ENCODE measurements around the gene DIPK1C. TPM values are rescaled to one million over a fixed set of nuclear protein-coding genes. Genes with fewer than 3 reads are reported as not detected.

Gene DIPK1C
- total and polyA plus RNA-seq, 10 of the 15 experiments (the other 5 are each of a cell fraction or from before 2014, with no cell fraction given) = not detected

DNA sequence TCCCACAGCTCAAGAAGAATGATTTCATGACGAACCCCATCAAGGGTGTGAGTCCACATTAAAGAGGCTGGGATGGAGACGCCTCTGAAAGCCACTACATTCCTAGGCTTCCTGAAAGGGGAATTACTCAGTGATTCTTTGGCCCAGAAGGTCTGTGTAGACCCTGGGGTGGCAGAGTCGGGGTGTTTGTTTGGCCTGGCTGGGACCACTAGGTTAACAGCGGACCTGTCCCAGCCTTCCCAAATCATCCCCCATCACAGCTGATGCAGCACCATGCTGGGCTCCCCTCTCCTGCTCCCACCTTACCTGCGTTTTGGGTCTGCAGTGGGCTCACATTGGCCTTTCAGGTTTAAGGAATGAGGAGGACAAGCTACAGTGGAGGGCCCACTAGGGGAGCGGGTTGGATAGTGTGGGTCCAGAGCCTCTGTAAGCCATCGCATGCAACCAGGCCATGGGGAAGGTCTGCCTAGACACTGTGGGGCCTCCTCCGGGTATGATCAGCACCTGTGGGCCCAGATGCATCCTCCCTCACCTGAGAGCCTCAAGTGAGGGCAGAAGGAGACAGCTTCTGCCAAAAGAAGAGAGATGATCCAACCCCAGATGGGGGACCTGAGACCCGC is 16.2 kb downstream of the DIPK1C start:
- WGBS (ENCODE audit: insufficient coverage, insufficient replicate concordance, low lambda C conversion rate, missing lambda C conversion rate) = 49% methylated on average over 9 of the region's 9 CpGs
- Histone ChIP-seq H3K4me2 (ENCODE audit: control insufficient read depth, insufficient read depth) (no peak overlapping the region), H4K20me1 (ENCODE audit: control insufficient read depth, insufficient read depth) (no peaks in the 10 kb centered on the region), H3K36me3 (ENCODE audit: control insufficient read depth in 2 of 2, insufficient read depth in 2 of 2, low read length in 1 of 2) (no peaks in the 10 kb centered on the region), H3K9me3 (replicated peaks; ENCODE audit: control insufficient read depth, insufficient read depth, low read length) (no peaks in the 10 kb centered on the region), H2AFZ (ENCODE audit: control insufficient read depth, low read depth, low read length) (no peak overlapping the region), H3K27me3 (replicated peaks in 1 of 2; ENCODE audit: control insufficient read depth in 2 of 2, insufficient read depth in 2 of 2, low read length in 1 of 2) (peaks cover 0 to 2% of the 10 kb centered on the region in 2 experiments; a peak in 2 of 4 replicates), H3K27ac (ENCODE audit: control insufficient read depth, insufficient read depth) (no peak overlapping the region), H3K79me2 (ENCODE audit: control insufficient read depth, insufficient read depth, low read length) (no peaks in the 10 kb centered on the region), H3K9ac (ENCODE audit: control insufficient read depth, insufficient read depth, low read length) (no peak overlapping the region), H3K4me3 (no peak overlapping the region), H3K4me1 (ENCODE audit: control insufficient read depth, insufficient read depth, low read length) (no peaks in the 10 kb centered on the region)
- intact Hi-C loops (cut with micrococcal nuclease; ENCODE audit: unreplicated experiment) = no loop called here
- in situ Hi-C loops (cut with MboI) = no loop called here
- POLR2A ChIA-PET = no interaction called here
- ATAC-seq (no peak), FAIRE-seq (no peak), DNase-seq (ENCODE audit: low read depth, low spot score) (no peak)
- SMC1A ChIA-PET (ENCODE audit: uncharacterized antibody, unreplicated experiment) = interaction anchor here (1.1 kb wide), 1 partner anchor 12 kb away, joined by 3 read pairs; no protein-coding TSS in a partner anchor
- RAD21 ChIA-PET (ENCODE audit: unreplicated experiment) = no interaction called here
- BruUV-seq (replicated peaks) = no TSS peak
- CTCF ChIA-PET = no interaction called here
- TF ChIP-seq SREBF1 (IDR thresholded peaks at IDR 0.05; ENCODE audit: low read length) = no peak
- no peak for TF ChIP-seq NFXL1 (IDR thresholded peaks at IDR 0.05; ENCODE audit: borderline replicate concordance)
- TF ChIP-seq IKZF2 (IDR thresholded peaks at IDR 0.05) = no peak
- no peak for TF ChIP-seq SUPT20H (IDR thresholded peaks at IDR 0.05; ENCODE audit: borderline replicate concordance, control insufficient read depth, low read depth, low read length)
- no peak for TF ChIP-seq KDM1A (IDR thresholded peaks at IDR 0.05; ENCODE audit: borderline replicate concordance)
- TF ChIP-seq CEBPB (IDR thresholded peaks at IDR 0.05; ENCODE audit: borderline replicate concordance in 1 of 2, low read depth in 2 of 2, low read length in 2 of 2) = no peak
- TF ChIP-seq CBX3 (IDR thresholded peaks at IDR 0.05; ENCODE audit: borderline replicate concordance, low read depth) = no peak
- TF ChIP-seq RUNX3 (IDR thresholded peaks at IDR 0.05; ENCODE audit: low read length) = no peak
- TF ChIP-seq, protein P1, sequence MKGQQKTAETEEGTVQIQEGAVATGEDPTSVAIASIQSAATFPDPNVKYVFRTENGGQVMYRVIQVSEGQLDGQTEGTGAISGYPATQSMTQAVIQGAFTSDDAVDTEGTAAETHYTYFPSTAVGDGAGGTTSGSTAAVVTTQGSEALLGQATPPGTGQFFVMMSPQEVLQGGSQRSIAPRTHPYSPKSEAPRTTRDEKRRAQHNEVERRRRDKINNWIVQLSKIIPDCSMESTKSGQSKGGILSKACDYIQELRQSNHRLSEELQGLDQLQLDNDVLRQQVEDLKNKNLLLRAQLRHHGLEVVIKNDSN (IDR thresholded peaks at IDR 0.05; ENCODE audit: borderline replicate concordance, extremely low read length, insufficient read depth, low read depth, low read length) = no peak
- TF ChIP-seq, protein P2, sequence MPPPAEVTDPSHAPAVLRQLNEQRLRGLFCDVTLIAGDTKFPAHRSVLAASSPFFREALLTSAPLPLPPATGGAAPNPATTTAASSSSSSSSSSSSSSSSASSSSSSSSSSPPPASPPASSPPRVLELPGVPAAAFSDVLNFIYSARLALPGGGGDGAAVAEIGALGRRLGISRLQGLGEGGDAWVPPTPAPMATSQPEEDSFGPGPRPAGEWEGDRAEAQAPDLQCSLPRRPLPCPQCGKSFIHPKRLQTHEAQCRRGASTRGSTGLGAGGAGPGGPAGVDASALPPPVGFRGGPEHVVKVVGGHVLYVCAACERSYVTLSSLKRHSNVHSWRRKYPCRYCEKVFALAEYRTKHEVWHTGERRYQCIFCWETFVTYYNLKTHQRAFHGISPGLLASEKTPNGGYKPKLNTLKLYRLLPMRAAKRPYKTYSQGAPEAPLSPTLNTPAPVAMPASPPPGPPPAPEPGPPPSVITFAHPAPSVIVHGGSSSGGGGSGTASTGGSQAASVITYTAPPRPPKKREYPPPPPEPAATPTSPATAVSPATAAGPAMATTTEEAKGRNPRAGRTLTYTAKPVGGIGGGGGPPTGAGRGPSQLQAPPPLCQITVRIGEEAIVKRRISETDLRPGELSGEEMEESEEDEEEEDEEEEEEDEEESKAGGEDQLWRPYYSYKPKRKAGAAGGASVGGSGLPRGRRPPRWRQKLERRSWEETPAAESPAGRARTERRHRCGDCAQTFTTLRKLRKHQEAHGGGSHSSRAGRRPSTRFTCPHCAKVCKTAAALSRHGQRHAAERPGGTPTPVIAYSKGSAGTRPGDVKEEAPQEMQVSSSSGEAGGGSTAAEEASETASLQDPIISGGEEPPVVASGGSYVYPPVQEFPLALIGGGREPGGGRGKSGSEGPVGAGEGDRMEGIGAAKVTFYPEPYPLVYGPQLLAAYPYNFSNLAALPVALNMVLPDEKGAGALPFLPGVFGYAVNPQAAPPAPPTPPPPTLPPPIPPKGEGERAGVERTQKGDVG (CRISPR knock-in tag; IDR thresholded peaks at IDR 0.05) = no peak
- TF ChIP-seq STAT3 (IDR thresholded peaks at IDR 0.05; ENCODE audit: low read depth, low read length) = no peak
- no peak for TF ChIP-seq RB1 (IDR thresholded peaks at IDR 0.05; ENCODE audit: borderline replicate concordance)
- TF ChIP-seq SREBF2 (IDR thresholded peaks at IDR 0.05; ENCODE audit: low read length) = no peak
- TF ChIP-seq, protein P3, sequence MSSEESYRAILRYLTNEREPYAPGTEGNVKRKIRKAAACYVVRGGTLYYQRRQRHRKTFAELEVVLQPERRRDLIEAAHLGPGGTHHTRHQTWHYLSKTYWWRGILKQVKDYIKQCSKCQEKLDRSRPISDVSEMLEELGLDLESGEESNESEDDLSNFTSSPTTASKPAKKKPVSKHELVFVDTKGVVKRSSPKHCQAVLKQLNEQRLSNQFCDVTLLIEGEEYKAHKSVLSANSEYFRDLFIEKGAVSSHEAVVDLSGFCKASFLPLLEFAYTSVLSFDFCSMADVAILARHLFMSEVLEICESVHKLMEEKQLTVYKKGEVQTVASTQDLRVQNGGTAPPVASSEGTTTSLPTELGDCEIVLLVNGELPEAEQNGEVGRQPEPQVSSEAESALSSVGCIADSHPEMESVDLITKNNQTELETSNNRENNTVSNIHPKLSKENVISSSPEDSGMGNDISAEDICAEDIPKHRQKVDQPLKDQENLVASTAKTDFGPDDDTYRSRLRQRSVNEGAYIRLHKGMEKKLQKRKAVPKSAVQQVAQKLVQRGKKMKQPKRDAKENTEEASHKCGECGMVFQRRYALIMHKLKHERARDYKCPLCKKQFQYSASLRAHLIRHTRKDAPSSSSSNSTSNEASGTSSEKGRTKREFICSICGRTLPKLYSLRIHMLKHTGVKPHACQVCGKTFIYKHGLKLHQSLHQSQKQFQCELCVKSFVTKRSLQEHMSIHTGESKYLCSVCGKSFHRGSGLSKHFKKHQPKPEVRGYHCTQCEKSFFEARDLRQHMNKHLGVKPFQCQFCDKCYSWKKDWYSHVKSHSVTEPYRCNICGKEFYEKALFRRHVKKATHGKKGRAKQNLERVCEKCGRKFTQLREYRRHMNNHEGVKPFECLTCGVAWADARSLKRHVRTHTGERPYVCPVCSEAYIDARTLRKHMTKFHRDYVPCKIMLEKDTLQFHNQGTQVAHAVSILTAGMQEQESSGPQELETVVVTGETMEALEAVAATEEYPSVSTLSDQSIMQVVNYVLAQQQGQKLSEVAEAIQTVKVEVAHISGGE (CRISPR knock-in tag; IDR thresholded peaks at IDR 0.05) = no peak
- no peak for TF ChIP-seq SMC3 (IDR thresholded peaks at IDR 0.05; ENCODE audit: borderline replicate concordance, low read length)
- no peak for TF ChIP-seq SP1 (IDR thresholded peaks at IDR 0.05; ENCODE audit: low read depth, low read length)
